Small intestine (tissue), 7 donors: Measurements from ENCODE around the gene PRAMEF12. TPM values are rescaled to one million over a fixed set of nuclear protein-coding genes. Genes with fewer than 3 reads are reported as not detected.
"Not testable (repeated sequence)": the region's sequence is repeated elsewhere in the genome, so short reads cannot be mapped to it uniquely, and the experiment has no call there.

Experiments used
- DNase-seq, 2 donors: peaks; one replicate each; pipeline versions ENCODE4 v3.0.0 to v3.0.0-alpha.2; 2013
- FAIRE-seq: peaks from 2 replicates; lab custom pipeline; 2012; peaks lifted over from hg19 to GRCh38; lab: Jason Lieb, UNC
- H3K27ac ChIP-seq, 3 donors: one replicate each; pipeline ENCODE4 v1.5.1; 2013; ENCODE audit warnings: low read length in 2 of 3, mild to moderate bottlenecking in 2 of 3, control low read depth in 1 of 3, inconsistent platforms in 1 of 3, low read depth in 1 of 3, moderate library complexity in 1 of 3
- H3K27me3 ChIP-seq, 3 donors: one replicate each; pipeline ENCODE4 v1.6.1; 2013; ENCODE audit warnings: low read length in 3 of 3, inconsistent platforms in 1 of 3; ENCODE audit not compliant: control insufficient read depth in 3 of 3, insufficient read depth in 3 of 3
- H3K36me3 ChIP-seq, 3 donors: one replicate each; pipeline ENCODE4 v1.6.1; 2013; ENCODE audit warnings: low read length in 3 of 3, inconsistent platforms in 1 of 3, low read depth in 1 of 3, mild to moderate bottlenecking in 1 of 3, moderate library complexity in 1 of 3; ENCODE audit not compliant: control insufficient read depth in 3 of 3, insufficient read depth in 2 of 3
- H3K4me1 ChIP-seq, 3 donors: one replicate each; pipeline ENCODE4 v1.6.1; 2013; ENCODE audit warnings: low read length in 2 of 3, inconsistent platforms in 1 of 3, low read depth in 1 of 3, mild to moderate bottlenecking in 1 of 3, moderate library complexity in 1 of 3; ENCODE audit not compliant: control insufficient read depth in 3 of 3, insufficient read depth in 2 of 3
- H3K4me3 ChIP-seq, 3 donors: one replicate each; pipeline ENCODE4 v1.5.1; 2013; ENCODE audit warnings: low read length in 3 of 3, control low read depth in 1 of 3, inconsistent platforms in 1 of 3, low read depth in 1 of 3, mild to moderate bottlenecking in 1 of 3, moderate library complexity in 1 of 3
- H3K9me3 ChIP-seq, 2 donors: one replicate each; pipeline ENCODE4 v1.6.1; 2013; ENCODE audit warnings: low read depth in 1 of 2, low read length in 1 of 2; ENCODE audit not compliant: control insufficient read depth in 2 of 2, insufficient read depth in 1 of 2
- WGBS, 3 donors: extraction: QIAGEN DNeasy Blood & Tissue Kit; methylation state at CpG; one replicate each; pipeline ENCODE4 v1.1.7; 2013; 5-methylcytosine and 5-hydroxymethylcytosine counted together
- polyA plus RNA-seq, 4 donors: library from polyadenylated mRNA; stranded (reverse) in 3 of 4; unstranded in 1 of 4; fragments of 200-250 nt in 3 of 4; fragments of 120-200 nt in 1 of 4; gene quantifications; one replicate each; pipeline versions ENCODE4 v1.2.1 to v1.2.3, GENCODE V29; 2013
- donor health status: healthy with polysubstance abuse.
- donor health status: control.
- donor health status: control.
- donor health status: Bipolar disorder and iron deficiency.
- donor health status: healthy.

The PRAMEF12 gene
- polyA plus RNA-seq, 4 donors: not detected

DNA sequence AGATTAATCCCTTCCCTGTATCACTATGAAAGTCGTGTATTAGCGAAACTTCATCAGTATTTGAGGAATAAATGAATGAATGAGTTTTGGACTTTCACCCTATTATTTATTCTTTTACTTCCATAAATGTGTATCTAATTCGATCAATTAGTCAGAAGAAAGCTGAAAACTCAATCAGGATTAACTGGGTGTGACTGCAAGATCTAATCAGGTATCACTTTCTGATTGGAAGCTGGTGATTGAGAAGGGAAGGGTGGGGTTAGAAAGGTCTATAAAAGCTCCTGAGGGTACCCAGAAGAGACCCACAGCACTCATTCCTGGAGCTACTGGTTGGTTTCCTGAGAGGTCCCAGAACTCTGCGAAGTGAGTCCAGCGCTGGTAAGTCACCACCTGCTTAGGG lies 17.6 kb downstream of the PRAMEF12 start, which contains the start of gene PRAMEF1:
TSS of gene PRAMEF1 (plus strand) at position 301 of the 400 bp plus-strand sequence. CDS start 1,831 bp downstream, outside the sequence.
- H3K4me3 ChIP-seq, H3K4me1 ChIP-seq, H3K36me3 ChIP-seq, H3K9me3 ChIP-seq, H3K27me3 ChIP-seq, H3K27ac ChIP-seq, DNase-seq, FAIRE-seq: not testable (repeated sequence)
- WGBS, 3 donors: 61 to 80% (median 69%) methylated on average over 4 to 5 of the region's 5 CpGs

DNA sequence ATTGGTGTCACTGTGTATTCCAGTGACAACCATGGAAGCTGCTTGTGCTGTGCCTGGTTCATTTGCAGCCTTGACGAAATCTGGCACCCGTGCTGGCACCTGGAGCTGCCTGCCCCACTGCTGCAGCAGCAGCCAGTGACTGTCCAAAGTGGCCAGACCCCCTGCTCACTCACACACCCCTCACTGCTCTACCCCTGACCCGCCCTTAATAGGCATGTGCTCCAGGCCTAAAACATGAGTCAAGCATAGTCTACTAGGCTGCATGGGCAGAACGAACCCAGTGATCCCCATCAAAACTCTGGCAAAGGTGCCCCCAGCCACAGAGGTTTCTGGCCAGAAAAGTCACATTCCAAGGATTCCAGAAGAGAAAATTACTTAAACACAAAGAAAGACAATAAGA lies 25.4 kb downstream of the PRAMEF12 start:
- no peak overlapping the region for H3K27ac ChIP-seq
- FAIRE-seq: no peak
- no peak overlapping the region for H3K4me3 ChIP-seq
- H3K9me3 ChIP-seq: no peaks in the 10 kb centered on the region
- no peaks in the 10 kb centered on the region for H3K4me1 ChIP-seq
- H3K27me3 ChIP-seq: peaks cover 0 to 4% (median 0%) of the 10 kb centered on the region in 3 donors
- DNase-seq: no peak
- H3K36me3 ChIP-seq: no peaks in the 10 kb centered on the region
- WGBS, 3 donors: 53 to 72% (median 61%) methylated on average over 4 of the region's 4 CpGs

DNA sequence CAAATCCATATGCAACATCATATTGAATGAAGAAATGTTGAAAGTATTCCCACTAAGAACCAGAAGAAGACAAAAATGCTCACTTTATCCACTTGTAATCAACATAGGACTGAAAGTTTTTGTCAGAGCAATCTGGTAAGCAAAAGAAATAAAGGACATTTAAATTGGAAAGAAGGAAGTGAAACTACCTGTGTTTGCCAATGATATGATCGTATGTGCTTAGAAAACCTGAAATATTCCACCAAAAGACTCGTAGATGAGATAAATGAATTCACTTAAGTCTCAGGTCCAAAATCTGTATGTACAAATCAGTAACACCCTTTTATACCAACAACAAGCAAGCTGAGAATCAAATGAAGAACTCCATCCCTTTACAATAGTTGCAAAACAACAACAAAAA lies 26.2 kb downstream of the PRAMEF12 start:
- H3K4me3 ChIP-seq: no peak overlapping the region
- H3K27ac ChIP-seq: no peak overlapping the region
- WGBS, 3 donors: 45 to 59% (median 53%) methylated on average over 2 of the region's 2 CpGs
- FAIRE-seq: no peak
- no peaks in the 10 kb centered on the region for H3K9me3 ChIP-seq
- no peaks in the 10 kb centered on the region for H3K4me1 ChIP-seq
- no peak for DNase-seq
- peaks cover 0 to 4% (median 0%) of the 10 kb centered on the region in 3 donors for H3K27me3 ChIP-seq
- no peaks in the 10 kb centered on the region for H3K36me3 ChIP-seq

DNA sequence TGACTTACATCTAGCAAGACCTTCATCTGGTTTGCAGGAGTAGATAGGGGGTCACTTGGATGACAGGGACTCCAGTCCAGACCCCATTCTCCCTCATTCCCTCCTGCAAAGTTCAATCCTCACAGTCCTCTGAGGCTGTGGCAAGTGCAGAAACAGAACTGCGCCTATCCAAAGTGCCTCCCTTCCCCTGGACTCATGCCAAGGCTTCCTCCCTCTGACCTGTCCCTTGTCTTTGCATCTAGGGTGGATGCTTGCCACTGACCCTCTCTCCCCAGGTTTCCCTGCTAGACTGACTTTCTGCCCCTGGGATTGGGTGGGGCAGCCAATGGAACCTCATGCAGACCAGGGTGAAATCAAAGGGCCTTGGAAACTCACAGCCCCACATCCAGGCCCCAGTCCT lies 36.4 kb downstream of the PRAMEF12 start:
- FAIRE-seq (no peak), DNase-seq (no peak)
- 76 to 83% (median 76%) methylated on average over 1 of the region's 1 CpG for WGBS, 3 donors
- H3K27ac ChIP-seq: no peak overlapping the region
- no peaks in the 10 kb centered on the region for H3K4me1 ChIP-seq
- peaks cover 0 to 6% (median 0%) of the 10 kb centered on the region in 3 donors for H3K27me3 ChIP-seq
- H3K36me3 ChIP-seq: no peaks in the 10 kb centered on the region
- no peaks in the 10 kb centered on the region for H3K9me3 ChIP-seq
- no peak overlapping the region for H3K4me3 ChIP-seq

DNA sequence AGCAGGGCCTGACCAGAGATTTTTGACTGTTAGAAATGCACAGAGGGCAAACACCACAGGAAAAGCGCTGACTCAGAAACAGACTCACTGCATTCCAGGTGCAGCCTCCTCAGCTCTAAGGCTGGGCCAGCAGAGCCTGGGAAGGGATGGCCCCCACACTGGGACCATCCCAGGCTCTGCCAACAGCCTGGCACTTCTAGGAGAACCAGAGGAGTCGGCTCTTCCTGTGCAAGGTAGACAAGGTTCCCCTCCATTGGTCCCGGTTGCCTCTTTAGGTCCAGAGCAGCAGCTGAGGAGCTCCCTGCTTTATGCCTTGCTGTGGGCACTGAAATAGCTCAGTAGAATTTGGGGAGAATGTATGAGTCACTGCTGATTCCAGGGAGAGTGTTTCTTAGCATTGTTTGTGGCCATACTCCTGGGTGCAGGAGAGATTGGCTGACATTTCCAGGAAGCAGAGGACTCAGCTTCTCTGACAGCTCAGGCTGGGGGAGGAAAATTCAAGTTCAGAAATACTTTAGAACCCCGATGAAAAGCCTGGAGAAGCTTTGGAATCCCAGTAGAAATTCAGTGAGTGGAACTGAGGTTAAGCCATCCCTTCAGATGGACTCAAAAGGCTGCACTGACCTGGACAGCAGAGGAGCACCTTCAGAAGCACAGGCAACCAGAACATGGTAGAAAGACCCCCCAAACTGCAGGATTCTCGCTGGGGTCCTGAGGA lies 37.3 kb downstream of the PRAMEF12 start:
- no peak for DNase-seq
- Histone ChIP-seq H3K4me1 (no peaks in the 10 kb centered on the region), H3K27me3 (peaks cover 0 to 6% (median 0%) of the 10 kb centered on the region in 3 donors), H3K27ac (no peak overlapping the region), H3K9me3 (no peaks in the 10 kb centered on the region), H3K36me3 (no peaks in the 10 kb centered on the region), H3K4me3 (no peak overlapping the region)
- FAIRE-seq: no peak
- 55 to 67% (median 64%) methylated on average over 5 of the region's 5 CpGs for WGBS, 3 donors

DNA sequence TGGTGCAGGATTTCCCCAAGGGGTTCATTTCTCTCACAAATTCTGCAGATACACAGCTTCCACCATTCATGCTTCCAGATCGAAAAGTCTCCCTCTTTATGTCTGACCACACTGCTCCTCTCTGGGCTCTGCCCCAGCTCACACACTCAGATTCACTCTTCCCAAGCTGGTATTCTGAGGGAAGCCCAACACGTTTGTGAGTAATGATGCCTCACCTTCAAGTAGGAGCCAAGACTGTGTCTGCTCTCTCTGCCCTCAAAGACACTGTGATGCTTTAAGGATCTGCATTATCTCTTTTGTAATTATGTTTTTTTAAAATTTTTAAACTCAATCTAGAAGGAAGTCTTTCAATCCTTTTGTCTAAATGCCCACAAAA lies 37.9 kb downstream of the PRAMEF12 start:
- no peaks in the 10 kb centered on the region for H3K9me3 ChIP-seq
- no peak for FAIRE-seq
- WGBS, 3 donors: 41 to 59% (median 45%) methylated on average over 2 of the region's 2 CpGs
- H3K27ac ChIP-seq: no peak overlapping the region
- H3K36me3 ChIP-seq: no peaks in the 10 kb centered on the region
- DNase-seq: no peak
- peaks cover 0 to 6% (median 0%) of the 10 kb centered on the region in 3 donors for H3K27me3 ChIP-seq
- no peak overlapping the region for H3K4me3 ChIP-seq
- H3K4me1 ChIP-seq: no peaks in the 10 kb centered on the region

DNA sequence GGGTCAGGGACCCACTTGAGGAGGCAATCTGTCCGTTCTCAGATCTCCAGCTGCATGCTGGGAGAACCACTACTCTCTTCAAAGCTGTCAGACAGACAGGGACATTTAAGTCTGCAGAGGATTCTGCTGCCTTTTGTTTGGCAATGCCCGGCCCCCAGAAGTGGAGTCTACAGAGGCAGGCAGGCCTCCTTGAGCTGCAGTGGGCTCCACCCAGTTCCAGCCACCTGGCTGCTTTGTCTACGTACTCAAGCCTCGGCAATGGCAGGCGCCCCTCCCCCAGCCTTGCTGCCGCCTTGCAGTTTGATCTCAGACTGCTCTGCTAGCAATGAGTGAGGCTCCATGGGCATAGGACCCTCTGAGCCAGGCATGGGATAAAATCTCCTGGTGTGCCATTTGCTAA lies 45.5 kb downstream of the PRAMEF12 start:
- not testable (repeated sequence) for H3K27me3 ChIP-seq, H3K9me3 ChIP-seq, DNase-seq, H3K36me3 ChIP-seq, FAIRE-seq, H3K4me1 ChIP-seq, H3K4me3 ChIP-seq, H3K27ac ChIP-seq
- WGBS, 3 donors: 65 to 75% (median 74%) methylated on average over 6 of the region's 6 CpGs
